ENCODE data around the gene ACTR1B.
"Not testable (repeated sequence)": the region's sequence is repeated elsewhere in the genome, so short reads cannot be mapped to it uniquely, and the experiment has no call there.

Gene ACTR1B

GRCh38 chr2:97688062-97688827, 24.4 kb upstream of the ACTR1B start:
- no peak for DNase-seq

GRCh38 chr2:97687235-97687634, 23.4 kb upstream of the ACTR1B start:
- not testable (repeated sequence) for DNase-seq

GRCh38 chr2:97678298-97678697, 14.5 kb upstream of the ACTR1B start:
- DNase-seq = no peak

- no peak for DNase-seq
These were observed 13.6 kb upstream of the ACTR1B start for GRCh38 chr2:97677480-97677879.

GRCh38 chr2:97676620-97677019, 12.8 kb upstream of the ACTR1B start:
- no peak for DNase-seq

- no peak for DNase-seq
These were observed 11.7 kb upstream of the ACTR1B start for GRCh38 chr2:97675430-97676113.

- no peak for DNase-seq
These were observed 10.1 kb upstream of the ACTR1B start for GRCh38 chr2:97673915-97674283.

GRCh38 chr2:97673182-97673914, 9.5 kb upstream of the ACTR1B start:
- no peak for DNase-seq

- not testable (repeated sequence) for DNase-seq
These were observed 8.8 kb upstream of the ACTR1B start for GRCh38 chr2:97672606-97673140.

GRCh38 chr2:97671526-97671925, 7.7 kb upstream of the ACTR1B start:
- DNase-seq = no peak

GRCh38 chr2:97670471-97670870, 6.6 kb upstream of the ACTR1B start:
- DNase-seq = no peak

GRCh38 chr2:97669448-97669847, 5.6 kb upstream of the ACTR1B start, which contains the start of gene C2orf92:
TSS of gene C2orf92 (plus strand) at chr2:97669713. CDS start at chr2:97669789, 76 bp downstream.
- DNase-seq = no peak

GRCh38 chr2:97664636-97664970, 759 bp upstream of the ACTR1B start:
- no peak for DNase-seq

- DNase-seq = no peak
These were observed 250 bp downstream of the ACTR1B start for GRCh38 chr2:97663626-97663961.

- DNase-seq = peak; percentile 85
These were observed 784 bp downstream of the ACTR1B start for GRCh38 chr2:97662895-97663625.

GRCh38 chr2:97662386-97662894, 1.4 kb downstream of the ACTR1B start:
- no peak for DNase-seq

GRCh38 chr2:97661927-97662326, 1.9 kb downstream of the ACTR1B start:
- DNase-seq = no peak

- no peak for DNase-seq
These were observed 3.0 kb downstream of the ACTR1B start for GRCh38 chr2:97660775-97661389.

- no peak for DNase-seq
These were observed 3.6 kb downstream of the ACTR1B start for GRCh38 chr2:97660044-97660774.

- DNase-seq = no peak
These were observed 4.4 kb downstream of the ACTR1B start for GRCh38 chr2:97659256-97660043.

GRCh38 chr2:97658691-97659157, 5.1 kb downstream of the ACTR1B start:
- DNase-seq = no peak

Measured in activated naive CD4-positive, alpha-beta T cell treated with anti-CD3 and anti-CD28 coated beads, Interleukin-2, amount 50 U/mL, for 16 hours (primary cell).